Prostate gland (tissue), 2 donors: Measurements from ENCODE around the gene KISS1.

Experiments
- CTCF ChIP-seq, 4 experiments: fragments of 200-600 bp in 2 of 4; fragments of 450-650 bp in 2 of 4; sonication (generic) in 2 of 4; IDR thresholded peaks; 1 replicate in 3 of 4; 2 replicates in 1 of 4; pipeline ENCODE4 v1.5.1; 2016 to 2019; ENCODE audit warnings: antibody characterized with exemption in 4 of 4, mild to moderate bottlenecking in 2 of 4, moderate library complexity in 2 of 4
- POLR2A ChIP-seq: fragments of 450-650 bp; IDR thresholded peaks from one replicate; pipeline ENCODE4 v1.6.1; 2016; ENCODE audit warnings: antibody characterized with exemption, mild to moderate bottlenecking
- POLR2AphosphoS5 ChIP-seq: sonication (generic); formaldehyde crosslinking; IDR thresholded peaks from one replicate; pipeline ENCODE4 v1.6.1; 2017; ENCODE audit warnings: antibody characterized with exemption

GRCh38 chr1:204218552-204218951, 22.3 kb upstream of the KISS1 start:
- TF ChIP-seq POLR2A (no peak), CTCF (IDR thresholded peaks at IDR 0.05) (no peak), POLR2AphosphoS5 (no peak)
